IMR-90 (cell line): ENCODE results near the gene CLPSL2. TPM values are rescaled to one million over a fixed set of nuclear protein-coding genes. Genes with fewer than 3 reads are reported as not detected.

Experiments used
- ATAC-seq: fragments of 200-7000 bp; cut with Tn5 transposase; 2 replicates; pipeline ENCODE4 v1.9.1; 2020; ENCODE audit warnings: low read depth, mild to moderate bottlenecking, moderate library complexity
- BruUV-seq: library from RNA; stranded (reverse); fragments of 400-500 nt; replicated peaks from 2 replicates; lab custom pipeline; 2021; lab: Mats Ljungman, UMichigan
- CTCF ChIA-PET: fragments of 300-600 bp; formaldehyde crosslinking; extraction: SDS; loops from one replicate; lab custom pipeline; 2021; ENCODE audit warnings: antibody characterized with exemption; lab: Yijun Ruan, JAX
- POLR2A ChIA-PET: fragments of 300-600 bp; sonication (Branson Sonifier 250); formaldehyde crosslinking; loops from one replicate; lab custom pipeline; 2022; ENCODE audit warnings: antibody characterized with exemption; ENCODE audit not compliant: unreplicated experiment; lab: Charles Lee
- DNase-seq: peaks from one replicate; pipeline ENCODE4 v3.0.0; 2013
- H2AFZ ChIP-seq: replicated peaks from 2 replicates; pipeline ENCODE3; 2013; ENCODE audit warnings: low read length, mild to moderate bottlenecking; ENCODE audit not compliant: poor library complexity
- H2AK5ac ChIP-seq: 2 replicates; pipeline ENCODE4 v1.6.1; 2013; ENCODE audit warnings: low read depth, low read length, inconsistent platforms
- H2AK9ac ChIP-seq: replicated peaks from 2 replicates; pipeline ENCODE3; 2013; ENCODE audit warnings: mild to moderate bottlenecking, low read depth, low read length, moderate library complexity; ENCODE audit not compliant: poor library complexity
- H2BK120ac ChIP-seq: 2 replicates; pipeline ENCODE4 v1.6.1; 2013; ENCODE audit warnings: low read depth, low read length, inconsistent platforms
- H2BK15ac ChIP-seq: 3 replicates; pipeline ENCODE4 v1.6.1; 2013; ENCODE audit warnings: low read depth, low read length, inconsistent platforms
- H2BK20ac ChIP-seq: 2 replicates; pipeline ENCODE4 v1.6.1; 2013; ENCODE audit warnings: low read depth, mild to moderate bottlenecking, inconsistent platforms, low read length, moderate library complexity
- H2BK5ac ChIP-seq: 2 replicates; pipeline ENCODE4 v1.6.1; 2013; ENCODE audit warnings: mild to moderate bottlenecking, low read depth, low read length, inconsistent platforms; ENCODE audit not compliant: poor library complexity, severe bottlenecking
- H3K14ac ChIP-seq: replicated peaks from 2 replicates; pipeline ENCODE4 v1.6.1; 2013; ENCODE audit warnings: low read depth, low read length, inconsistent platforms
- H3K18ac ChIP-seq: 2 replicates; pipeline ENCODE4 v1.6.1; 2013; ENCODE audit warnings: low read depth, low read length, control low read depth
- H3K23ac ChIP-seq: 2 replicates; pipeline ENCODE4 v1.6.1; 2013; ENCODE audit warnings: low read depth, low read length, inconsistent platforms
- H3K27ac ChIP-seq: 2 replicates; pipeline ENCODE4 v1.5.1; 2013; ENCODE audit warnings: mild to moderate bottlenecking, control low read depth, low read length; ENCODE audit not compliant: insufficient read depth
- H3K27me3 ChIP-seq: 2 replicates; pipeline ENCODE4 v1.6.1; 2013; ENCODE audit warnings: low read length; ENCODE audit not compliant: control insufficient read depth, insufficient read depth
- H3K36me3 ChIP-seq: 2 replicates; pipeline ENCODE4 v1.6.1; 2013; ENCODE audit warnings: low read length, mixed read lengths; ENCODE audit not compliant: control insufficient read depth, insufficient read depth
- H3K4ac ChIP-seq: 2 replicates; pipeline ENCODE4 v1.6.1; 2013; ENCODE audit warnings: low read depth, low read length, inconsistent platforms
- H3K4me1 ChIP-seq: 2 replicates; pipeline ENCODE4 v1.6.1; 2013; ENCODE audit warnings: low read length, mixed read lengths; ENCODE audit not compliant: control insufficient read depth, insufficient read depth
- H3K4me2 ChIP-seq: 2 replicates; pipeline ENCODE4 v1.6.1; 2013; ENCODE audit warnings: low read depth, mild to moderate bottlenecking, control low read depth, low read length, moderate library complexity
- H3K4me3 ChIP-seq: 2 replicates; pipeline ENCODE4 v1.5.1; 2013; ENCODE audit warnings: low read depth, mild to moderate bottlenecking, control low read depth, low read length, moderate library complexity; ENCODE audit not compliant: insufficient read depth
- H3K56ac ChIP-seq: 2 replicates; pipeline ENCODE4 v1.6.1; 2013; ENCODE audit warnings: low read length, inconsistent platforms; ENCODE audit not compliant: insufficient read depth; ENCODE audit errors: extremely low read depth
- H3K79me1 ChIP-seq, 2 experiments: 2 replicates each; pipeline ENCODE4 v1.6.1; 2013; ENCODE audit warnings: low read length in 2 of 2, inconsistent platforms in 1 of 2, low read depth in 1 of 2
- H3K9ac ChIP-seq: 2 replicates; pipeline ENCODE4 v1.6.1; 2013; ENCODE audit warnings: low read depth, low read length, control low read depth
- H3K9me1 ChIP-seq: 2 replicates; pipeline ENCODE4 v1.6.1; 2013; ENCODE audit warnings: low read length, inconsistent platforms; ENCODE audit not compliant: insufficient read depth
- H3K9me3 ChIP-seq: 2 replicates; pipeline ENCODE4 v1.6.1; 2013; ENCODE audit warnings: low read length; ENCODE audit not compliant: control insufficient read depth, insufficient read depth
- H4K20me1 ChIP-seq: 2 replicates; pipeline ENCODE4 v1.6.1; 2013; ENCODE audit warnings: low read length, inconsistent platforms; ENCODE audit not compliant: insufficient read depth
- H4K5ac ChIP-seq: 2 replicates; pipeline ENCODE4 v1.6.1; 2013; ENCODE audit warnings: mild to moderate bottlenecking, low read depth, low read length, control low read depth
- H4K8ac ChIP-seq, 2 experiments: 2 replicates each; pipeline ENCODE4 v1.6.1; 2013; ENCODE audit warnings: low read depth in 2 of 2, low read length in 2 of 2, control low read depth in 1 of 2, inconsistent platforms in 1 of 2
- H4K91ac ChIP-seq: 2 replicates; pipeline ENCODE4 v1.6.1; 2013; ENCODE audit warnings: low read depth, low read length, inconsistent platforms; ENCODE audit not compliant: insufficient read depth
- MAZ ChIP-seq: IDR thresholded peaks from 2 replicates; pipeline ENCODE4 v1.6.1; 2012; ENCODE audit warnings: low read depth, mild to moderate bottlenecking, low read length, improper control_type of control experiment, moderate library complexity, borderline replicate concordance
- POLR2A ChIP-seq: IDR thresholded peaks from 2 replicates; pipeline ENCODE4 v1.6.1; 2012; ENCODE audit warnings: mild to moderate bottlenecking, low read depth, low read length
- SMC3 ChIP-seq: fragments of 150-350 bp; IDR thresholded peaks from 2 replicates; pipeline ENCODE4 v1.6.1; 2016; ENCODE audit warnings: low read depth, mild to moderate bottlenecking, antibody characterized with exemption, low read length, moderate library complexity
- WGBS, 2 experiments: methylation state at CpG; one replicate each; pipeline versions ENCODE4 v1.1.5 to v1.1.7; 2013; ENCODE audit warnings: missing lambda C conversion rate in 2 of 2; ENCODE audit not compliant: insufficient read length in 1 of 2; ENCODE audit errors: extremely low coverage in 2 of 2; 5-methylcytosine and 5-hydroxymethylcytosine counted together
- dilution Hi-C: fragments of 300-500 bp; cut with HindIII; formaldehyde crosslinking; loops from one replicate; pipeline ENCODE4 v1.14.3; 2018; ENCODE audit warnings: low sequenced_read_pairs; ENCODE audit not compliant: unreplicated experiment
- in situ Hi-C: fragments of 300-500 bp; cut with MboI; formaldehyde crosslinking; loops from 3 replicates; pipeline ENCODE4 v1.14.3; 2019; ENCODE audit warnings: low sequenced_read_pairs, inconsistent platforms, mixed read lengths
- intact Hi-C: fragments of 100-400 bp; cut with micrococcal nuclease; formaldehyde crosslinking; loops from 2 replicates; pipeline ENCODE4 v1.10.0; 2022
- polyA plus RNA-seq, 3 experiments: library from polyadenylated mRNA; depleted of rRNA; stranded (reverse); fragments of >200 nt; gene quantifications; 2 replicates each; pipeline ENCODE4 v1.2.3, GENCODE V29; 2012; ENCODE audit warnings: low replicate concordance in 1 of 3
- total RNA-seq: library from RNA; depleted of rRNA; stranded (reverse); fragments of >200 nt; gene quantifications from 2 replicates; pipeline ENCODE4 v1.2.3, GENCODE V29; 2012

CLPSL2 gene
- total and polyA plus RNA-seq, 2 of the 4 experiments (the other 2 are of a cell fraction) = not detected

DNA sequence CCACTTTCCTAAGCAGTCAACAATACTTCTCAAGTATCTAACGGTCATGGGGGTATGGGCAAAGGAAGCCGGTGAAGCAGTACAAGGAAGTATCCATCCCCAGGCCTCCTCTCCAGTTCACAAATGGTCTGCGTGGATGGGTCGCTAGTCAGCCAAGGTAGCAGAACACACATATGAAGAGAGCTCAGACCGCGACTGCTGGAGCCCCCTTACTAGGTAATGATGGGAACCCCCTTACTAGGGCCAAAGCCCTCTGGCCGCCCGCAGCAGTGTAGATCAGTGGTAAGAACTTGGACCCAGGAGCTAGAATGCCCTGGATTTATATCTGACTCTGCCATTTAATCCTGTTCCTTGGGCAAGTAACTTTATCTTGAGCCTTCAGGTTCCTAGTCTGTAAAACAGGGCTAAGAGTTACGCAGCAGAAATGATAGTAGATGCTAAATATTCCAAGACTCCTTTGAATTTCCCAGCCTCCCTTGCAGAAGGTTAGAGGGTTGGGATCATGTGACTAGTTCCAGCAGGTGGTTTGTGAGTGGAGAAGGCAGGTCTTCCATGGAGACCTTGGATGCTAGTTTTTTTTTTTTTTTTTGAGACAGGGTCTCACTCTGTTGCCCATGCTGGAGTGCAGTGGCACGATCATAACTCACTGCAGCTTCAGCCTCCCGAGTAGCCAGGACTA is 2.1 kb upstream of the CLPSL2 start:
- Histone ChIP-seq H2BK120ac (no peak overlapping the region), H2BK20ac (no peak overlapping the region), H3K4me3 (no peak overlapping the region), H3K56ac (no peak overlapping the region), H3K4me2 (no peak overlapping the region), H3K27ac (no peak overlapping the region), H3K4me1 (no peaks in the 10 kb centered on the region), H3K23ac (no peak overlapping the region), H4K5ac (no peak overlapping the region), H3K36me3 (no peaks in the 10 kb centered on the region), H2AK5ac (no peak overlapping the region), H2BK15ac (no peak overlapping the region), H3K4ac (no peak overlapping the region), H2AK9ac (no peak overlapping the region), H3K18ac (no peak overlapping the region), H3K9me1 (no peaks in the 10 kb centered on the region; the same call in 1 of the 2 replicates), H3K14ac (no peak overlapping the region), H3K9me3 (no peaks in the 10 kb centered on the region), H4K91ac (no peak overlapping the region), H3K27me3 (peaks cover 53% of the 10 kb centered on the region), H3K79me1 (no peaks in the 10 kb centered on the region), H4K20me1 (no peaks in the 10 kb centered on the region; the same call in 1 of the 2 replicates), H2BK5ac (no peak overlapping the region), H4K8ac (no peak overlapping the region), H3K9ac (no peak overlapping the region), H2AFZ (no peak overlapping the region)
- no peak for DNase-seq
- TF ChIP-seq POLR2A (no peak), SMC3 (no peak), MAZ (no peak)
- BruUV-seq = no TSS peak
- dilution Hi-C loops (no loop called here), intact Hi-C loops (no loop called here), in situ Hi-C loops (no loop called here)
- ChIA-PET POLR2A (no interaction called here), CTCF (no interaction called here)
- 73% methylated on average over 3 of the region's 11 CpGs; no CpG with 5 or more reads in 1 of the 2 experiments for WGBS, 2 experiments
- no peak for ATAC-seq
